ENCODE results near the gene OR8G1. TPM values are rescaled to one million over a fixed set of nuclear protein-coding genes. Genes with fewer than 3 reads are reported as not detected.
"Not testable (repeated sequence)": the region's sequence is repeated elsewhere in the genome, so short reads cannot be mapped to it uniquely, and the experiment has no call there.

The OR8G1 gene
- total RNA-seq, 1 donor from 2014 or later = not detected

- DNase-seq (ENCODE audit: low spot score in 2 of 2) = no peak
- FAIRE-seq = no peak
Measured at GRCh38 chr11:124233376-124233775, 7.5 kb upstream of the OR8G1 start.

GRCh38 chr11:124238512-124238911 lies 2.4 kb upstream of the OR8G1 start:
- no peak for DNase-seq (ENCODE audit: low spot score in 2 of 2)
- no peak for FAIRE-seq

GRCh38 chr11:124249869-124250268 lies 9.0 kb downstream of the OR8G1 start:
- not testable (repeated sequence) for DNase-seq (ENCODE audit: low spot score in 2 of 2); FAIRE-seq

- no peak for DNase-seq (ENCODE audit: low spot score in 2 of 2)
- FAIRE-seq = no peak
Measured at GRCh38 chr11:124256076-124256475, 15.2 kb downstream of the OR8G1 start, which contains the start of gene OR8G5. TSS of gene OR8G5 (plus strand) at chr11:124256376. CDS start at chr11:124264932, 8,556 bp downstream.

GRCh38 chr11:124265041-124265440 lies 24.1 kb downstream of the OR8G1 start:
- not testable (repeated sequence) for DNase-seq (ENCODE audit: low spot score in 2 of 2); FAIRE-seq

GRCh38 chr11:124270886-124271285 lies 30.0 kb downstream of the OR8G1 start:
- not testable (repeated sequence) for DNase-seq (ENCODE audit: low spot score in 2 of 2); FAIRE-seq

- DNase-seq (ENCODE audit: low spot score in 2 of 2) = no peak
- no peak for FAIRE-seq
Measured at GRCh38 chr11:124274000-124274399, 33.1 kb downstream of the OR8G1 start.

GRCh38 chr11:124276081-124276480 lies 35.2 kb downstream of the OR8G1 start:
- FAIRE-seq (no peak), DNase-seq (ENCODE audit: low spot score in 2 of 2) (no peak)

GRCh38 chr11:124277207-124277606 lies 36.3 kb downstream of the OR8G1 start:
- DNase-seq (ENCODE audit: low spot score in 2 of 2) = no peak
- FAIRE-seq = no peak

GRCh38 chr11:124277804-124278203 lies 36.9 kb downstream of the OR8G1 start:
- DNase-seq (ENCODE audit: low spot score in 2 of 2) = no peak
- no peak for FAIRE-seq

- DNase-seq (ENCODE audit: low spot score in 2 of 2) = no peak
- no peak for FAIRE-seq
Measured at GRCh38 chr11:124278261-124278660, 37.4 kb downstream of the OR8G1 start.

GRCh38 chr11:124285610-124286344 lies 44.9 kb downstream of the OR8G1 start:
- no peak for DNase-seq (ENCODE audit: low spot score in 2 of 2)

GRCh38 chr11:124294687-124295086 lies 53.8 kb downstream of the OR8G1 start:
- FAIRE-seq (no peak), DNase-seq (ENCODE audit: low spot score in 2 of 2) (no peak)

More at GRCh38 chr11:124285610-124286344, 44.9 kb downstream of the OR8G1 start:
- no peak for FAIRE-seq

- no peak for DNase-seq (ENCODE audit: low spot score in 2 of 2)
- FAIRE-seq = no peak
Measured at GRCh38 chr11:124296016-124296415, 55.1 kb downstream of the OR8G1 start.

- no peak for FAIRE-seq
- no peak for DNase-seq (ENCODE audit: low spot score in 2 of 2)
Measured at GRCh38 chr11:124297921-124298320, 57.0 kb downstream of the OR8G1 start.

GRCh38 chr11:124301548-124301947 lies 60.7 kb downstream of the OR8G1 start:
- no peak for FAIRE-seq

GRCh38 chr11:124302347-124303125 lies 61.6 kb downstream of the OR8G1 start:
- no peak for DNase-seq (ENCODE audit: low spot score in 2 of 2)
- no peak for FAIRE-seq

More at GRCh38 chr11:124301548-124301947, 60.7 kb downstream of the OR8G1 start:
- no peak for DNase-seq (ENCODE audit: low spot score in 2 of 2)

Data from frontal cortex (tissue), 4 donors.